Sigmoid colon (tissue), 4 donors: ENCODE results near the gene SYCN.

Source experiments
- CTCF ChIP-seq, 4 experiments: fragments of 450-650 bp in 3 of 4; fragments of 200-600 bp in 1 of 4; IDR thresholded peaks; one replicate each; pipeline ENCODE4 v1.5.1; 2016 to 2019; ENCODE audit warnings: antibody characterized with exemption in 4 of 4, mild to moderate bottlenecking in 3 of 4, moderate library complexity in 2 of 4
- EP300 ChIP-seq, 4 donors: sonication (generic); formaldehyde crosslinking; IDR thresholded peaks; one replicate each; pipeline ENCODE4 v1.6.1; 2017; ENCODE audit warnings: antibody characterized with exemption in 4 of 4
- POLR2A ChIP-seq, 2 donors: fragments of 450-650 bp; IDR thresholded peaks; one replicate each; pipeline ENCODE4 v1.6.1; 2016; ENCODE audit warnings: antibody characterized with exemption in 2 of 2, mild to moderate bottlenecking in 2 of 2, moderate library complexity in 2 of 2
- POLR2AphosphoS5 ChIP-seq, 4 donors: sonication (generic); formaldehyde crosslinking; IDR thresholded peaks; one replicate each; pipeline ENCODE4 v1.6.1; 2017; ENCODE audit warnings: antibody characterized with exemption in 4 of 4

- TF ChIP-seq CTCF (IDR thresholded peaks at IDR 0.05) (no peak), POLR2A (IDR thresholded peaks at IDR 0.05) (no peak), POLR2AphosphoS5 (IDR thresholded peaks at IDR 0.05) (no peak), EP300 (IDR thresholded peaks at IDR 0.05) (no peak)
Observed at GRCh38 chr19:39178296-39179006, 25.6 kb downstream of the SYCN start.
